G401 (cell line): ENCODE measurements around the gene MED7. TPM values are rescaled to one million over a fixed set of nuclear protein-coding genes. Genes with fewer than 3 reads are reported as not detected.

Source experiments
- DNase-seq: peaks from one replicate; pipeline ENCODE4 v3.0.0-alpha.2; 2015; ENCODE audit warnings: low spot score
- in situ Hi-C: cut with HindIII; loops from 2 replicates; pipeline ENCODE4 v1.10.0; 2016; ENCODE audit warnings: low sequenced_read_pairs, mixed read lengths
- total RNA-seq: library from RNA; depleted of rRNA; stranded (reverse); fragments of >200 nt; shearing (Covaris generic); gene quantifications from 2 replicates; pipeline ENCODE4 v1.2.3, GENCODE V29; 2014

Gene MED7
- total RNA-seq, 1 experiment from 2014 or later = 18.0 TPM

GRCh38 chr5:157165668-157166067 lies 23.0 kb upstream of the MED7 start:
- in situ Hi-C loops = no loop called here
- DNase-seq = no peak

- DNase-seq = no peak
- in situ Hi-C loops = no loop called here
These were observed 22.6 kb upstream of the MED7 start for GRCh38 chr5:157165261-157165660.

- in situ Hi-C loops = no loop called here
- DNase-seq = no peak
These were observed 21.9 kb upstream of the MED7 start for GRCh38 chr5:157164521-157164920.

- in situ Hi-C loops = no loop called here
- DNase-seq = no peak
These were observed 20.4 kb upstream of the MED7 start for GRCh38 chr5:157162919-157163510.

GRCh38 chr5:157161996-157162395 lies 19.3 kb upstream of the MED7 start:
- in situ Hi-C loops = no loop called here
- no peak for DNase-seq

- in situ Hi-C loops = no loop called here
- DNase-seq = no peak
These were observed 17.3 kb upstream of the MED7 start for GRCh38 chr5:157160001-157160400.

- in situ Hi-C loops = no loop called here
- no peak for DNase-seq
These were observed 16.6 kb upstream of the MED7 start for GRCh38 chr5:157159209-157159751.

- no peak for DNase-seq
These were observed 14.7 kb upstream of the MED7 start for GRCh38 chr5:157157293-157157891.

GRCh38 chr5:157155297-157155696 lies 12.6 kb upstream of the MED7 start:
- DNase-seq = no peak
- in situ Hi-C loops = no loop called here

More at GRCh38 chr5:157157293-157157891, 14.7 kb upstream of the MED7 start:
- in situ Hi-C loops = no loop called here

GRCh38 chr5:157150995-157151394 lies 8.3 kb upstream of the MED7 start:
- in situ Hi-C loops = no loop called here

GRCh38 chr5:157148734-157149615 lies 6.3 kb upstream of the MED7 start:
- in situ Hi-C loops = no loop called here
- DNase-seq = peak; percentile 75

More at GRCh38 chr5:157150995-157151394, 8.3 kb upstream of the MED7 start:
- no peak for DNase-seq

- DNase-seq = no peak
- in situ Hi-C loops = no loop called here
These were observed 684 bp upstream of the MED7 start for GRCh38 chr5:157143127-157143971.

- no peak for DNase-seq
- in situ Hi-C loops = no loop called here
These were observed 5.0 kb downstream of the MED7 start for GRCh38 chr5:157137691-157138090.

GRCh38 chr5:157132281-157132612 lies 10.4 kb downstream of the MED7 start:
- in situ Hi-C loops = no loop called here
- no peak for DNase-seq

GRCh38 chr5:157130925-157131324 lies 11.7 kb downstream of the MED7 start:
- DNase-seq = no peak
- in situ Hi-C loops = no loop called here

- no peak for DNase-seq
- in situ Hi-C loops = no loop called here
These were observed 21.0 kb downstream of the MED7 start for GRCh38 chr5:157121709-157122108.

- no peak for DNase-seq
- in situ Hi-C loops = no loop called here
These were observed 22.6 kb downstream of the MED7 start for GRCh38 chr5:157120102-157120501.

GRCh38 chr5:157116483-157116954 lies 26.1 kb downstream of the MED7 start:
- in situ Hi-C loops = no loop called here
- DNase-seq = no peak

GRCh38 chr5:157115502-157115901 lies 27.2 kb downstream of the MED7 start:
- in situ Hi-C loops = no loop called here

More at GRCh38 chr5:157115502-157115901, 27.2 kb downstream of the MED7 start:
- DNase-seq = no peak
